Coronary artery (tissue), 2 donors: Measurements from ENCODE around the gene AP1M1.

Experiments used
- DNase-seq: peaks from one replicate; pipeline ENCODE4 v3.0.0-alpha.2; 2017; ENCODE audit warnings: low spot score
- H3K27ac ChIP-seq, 2 donors: fragments of 200-600 bp; sonication (generic); one replicate each; pipeline ENCODE4 v1.5.1; 2016 to 2019
- H3K4me3 ChIP-seq: fragments of 200-600 bp; sonication (generic); 2 replicates; pipeline ENCODE4 v1.5.1; 2016; ENCODE audit warnings: mild to moderate bottlenecking, moderate library complexity
- CTCF ChIP-seq: fragments of 200-600 bp; sonication (generic); IDR thresholded peaks from one replicate; pipeline ENCODE4 v1.5.1; 2019; ENCODE audit warnings: antibody characterized with exemption

The AP1M1 gene

GRCh38 chr19:16185123-16185767 is 12.5 kb upstream of the AP1M1 start, which contains the start of gene FAM32A:
Gene FAM32A (plus strand): TSS chr19:16185410. CDS start chr19:16185443, 33 bp downstream.
- peak within 1 kb of the TSS; percentile 85 for H3K4me3 ChIP-seq
- H3K27ac ChIP-seq = peak within 1 kb of the TSS; percentile 68 to 80
- TF ChIP-seq CTCF = no peak
- peak; percentile 99 for DNase-seq

- no peak for TF ChIP-seq CTCF
- H3K4me3 ChIP-seq = peak overlapping the region; percentile 85
- no peak for DNase-seq
- peak overlapping the region; percentile 68 to 80 for H3K27ac ChIP-seq
These were observed 12.0 kb upstream of the AP1M1 start for GRCh38 chr19:16185768-16186123.

- H3K4me3 ChIP-seq = no peak overlapping the region
- DNase-seq = no peak
- no peak overlapping the region for H3K27ac ChIP-seq
- no peak for TF ChIP-seq CTCF
These were observed 9.2 kb upstream of the AP1M1 start for GRCh38 chr19:16188521-16188920.

- no peak for DNase-seq
- no peak for TF ChIP-seq CTCF
- no peak overlapping the region for H3K4me3 ChIP-seq
- no peak overlapping the region for H3K27ac ChIP-seq
These were observed 7.5 kb upstream of the AP1M1 start for GRCh38 chr19:16190198-16190597.

- Histone ChIP-seq H3K4me3 (no peak overlapping the region), H3K27ac (no peak overlapping the region)
- TF ChIP-seq CTCF = no peak
- DNase-seq = no peak
These were observed 7.0 kb upstream of the AP1M1 start for GRCh38 chr19:16190736-16191135.

- Histone ChIP-seq H3K4me3 (no peak overlapping the region), H3K27ac (no peak overlapping the region)
- DNase-seq = peak; percentile 38
- TF ChIP-seq CTCF = no peak
These were observed 6.3 kb upstream of the AP1M1 start for GRCh38 chr19:16191216-16191908.

GRCh38 chr19:16193466-16193865 is 4.2 kb upstream of the AP1M1 start:
- DNase-seq = no peak
- TF ChIP-seq CTCF = no peak
- Histone ChIP-seq H3K27ac (no peak overlapping the region), H3K4me3 (no peak overlapping the region)
